SH-SY5Y (cell line): ENCODE data around the gene HMGXB4.

ENCODE experiments used
- GATA2 ChIP-seq: IDR thresholded peaks from 2 replicates; pipeline ENCODE4 v1.6.1; 2011; ENCODE audit warnings: mild to moderate bottlenecking, low read depth, low read length
- GATA3 ChIP-seq: IDR thresholded peaks from 2 replicates; pipeline ENCODE4 v1.6.1; 2011; ENCODE audit warnings: low read depth, mild to moderate bottlenecking, low read length, moderate library complexity

GRCh38 chr22:35226958-35227647 lies 30.2 kb upstream of the HMGXB4 start:
- no peak for TF ChIP-seq GATA3
- no peak for TF ChIP-seq GATA2
